Loucy (cell line): ENCODE measurements around the gene MST1.

ENCODE experiments used
- H2AFZ ChIP-seq: fragments of 200-600 bp; sonication (generic); 2 replicates; pipeline ENCODE4 v1.6.0; 2016; ENCODE audit warnings: antibody characterized with exemption, mild to moderate bottlenecking, low read length, moderate library complexity
- H3F3A ChIP-seq: fragments of 200-600 bp; 2 replicates; pipeline ENCODE4 v1.6.0; 2016; ENCODE audit warnings: antibody characterized with exemption, low read depth, mild to moderate bottlenecking
- H3K27me3 ChIP-seq: fragments of 200-600 bp; sonication (generic); 2 replicates; pipeline ENCODE4 v1.6.1; 2014; ENCODE audit warnings: low read length, mild to moderate bottlenecking; ENCODE audit not compliant: insufficient read depth, poor library complexity, severe bottlenecking
- H3K36me3 ChIP-seq: fragments of 200-600 bp; sonication (generic); 2 replicates; pipeline ENCODE4 v1.6.1; 2016; ENCODE audit warnings: low read length; ENCODE audit not compliant: insufficient read depth
- H3K4me1 ChIP-seq: fragments of 200-600 bp; sonication (generic); 2 replicates; pipeline ENCODE4 v1.5.1; 2014; ENCODE audit warnings: low read length, mild to moderate bottlenecking; ENCODE audit not compliant: insufficient read depth, poor library complexity, severe bottlenecking
- H3K4me2 ChIP-seq: fragments of 200-600 bp; sonication (generic); 2 replicates; pipeline ENCODE4 v1.6.0; 2014; ENCODE audit warnings: antibody characterized with exemption, low read length, low read depth, mild to moderate bottlenecking; ENCODE audit not compliant: poor library complexity, severe bottlenecking
- H3K4me3 ChIP-seq: fragments of 200-600 bp; sonication (generic); 2 replicates; pipeline ENCODE4 v1.5.1; 2014; ENCODE audit warnings: low read length, mild to moderate bottlenecking, mixed read lengths; ENCODE audit not compliant: poor library complexity, severe bottlenecking
- H3K79me2 ChIP-seq: fragments of 200-600 bp; sonication (generic); 2 replicates; pipeline ENCODE4 v1.6.1; 2014; ENCODE audit warnings: low read length; ENCODE audit not compliant: insufficient read depth
- H3K9ac ChIP-seq: fragments of 200-600 bp; sonication (generic); 2 replicates; pipeline ENCODE4 v1.6.0; 2014; ENCODE audit warnings: mild to moderate bottlenecking, low read depth, low read length, moderate library complexity; ENCODE audit not compliant: poor library complexity, severe bottlenecking
- H3K9me2 ChIP-seq: fragments of 200-600 bp; sonication (generic); replicated peaks from 2 replicates; pipeline ENCODE4 v1.6.1; 2016; ENCODE audit warnings: low read depth, low read length, mixed read lengths
- H3K9me3 ChIP-seq: fragments of 200-600 bp; sonication (generic); 2 replicates; pipeline ENCODE4 v1.6.1; 2014; ENCODE audit warnings: mild to moderate bottlenecking, antibody characterized with exemption, low read length, low read depth; ENCODE audit not compliant: insufficient read depth
- H4K20me1 ChIP-seq: fragments of 200-600 bp; sonication (generic); 2 replicates; pipeline ENCODE4 v1.6.0; 2014; ENCODE audit warnings: antibody characterized with exemption, low read length, mild to moderate bottlenecking; ENCODE audit not compliant: insufficient read depth, poor library complexity, severe bottlenecking
- CTCF ChIP-seq: fragments of 200-600 bp; sonication (generic); conservative IDR thresholded peaks from 2 replicates; pipeline ENCODE4 v1.5.1; 2014; ENCODE audit warnings: mild to moderate bottlenecking, antibody characterized with exemption, low read length
- EZH2phosphoT487 ChIP-seq: fragments of 200-600 bp; IDR thresholded peaks from 2 replicates; pipeline ENCODE4 v1.6.1; 2018; ENCODE audit warnings: antibody characterized with exemption, mild to moderate bottlenecking, moderate library complexity, borderline replicate concordance

MST1 gene

DNA sequence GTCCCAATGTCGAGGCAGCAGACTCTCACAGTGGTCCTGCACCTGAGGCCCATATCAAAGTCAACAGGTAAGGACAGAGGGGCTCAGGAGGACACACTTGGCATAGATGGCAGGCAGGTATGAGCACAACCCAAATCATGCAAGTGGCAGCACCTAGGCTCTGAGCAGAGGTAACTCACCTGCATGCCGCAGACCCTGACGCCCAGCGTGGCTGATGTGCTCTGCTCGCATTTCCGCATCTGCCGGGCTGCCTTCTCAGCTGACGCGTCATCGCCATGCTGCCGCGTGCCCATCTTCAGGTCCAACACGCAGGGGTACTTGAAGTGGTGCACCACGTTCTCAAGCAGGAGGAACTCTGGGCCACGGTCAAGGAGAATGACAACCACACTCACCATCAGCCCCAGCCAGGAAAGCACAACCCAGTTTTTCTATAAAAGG, 38.7 kb upstream of the MST1 start:
- Histone ChIP-seq H3K9me2 (no peaks in the 10 kb centered on the region), H2AFZ (no peak overlapping the region), H3K27me3 (no peaks in the 10 kb centered on the region), H3K9ac (no peak overlapping the region), H3K36me3 (peaks cover 40% of the 10 kb centered on the region; the same call in 1 of the 2 replicates), H3K4me2 (no peak overlapping the region), H3K9me3 (no peaks in the 10 kb centered on the region), H3F3A (no peaks in the 10 kb centered on the region), H3K4me3 (no peak overlapping the region), H3K79me2 (peaks cover 8% of the 10 kb centered on the region), H3K4me1 (peaks cover 11% of the 10 kb centered on the region), H4K20me1 (peaks cover 6% of the 10 kb centered on the region)
- TF ChIP-seq EZH2phosphoT487 (no peak), CTCF (no peak)

DNA sequence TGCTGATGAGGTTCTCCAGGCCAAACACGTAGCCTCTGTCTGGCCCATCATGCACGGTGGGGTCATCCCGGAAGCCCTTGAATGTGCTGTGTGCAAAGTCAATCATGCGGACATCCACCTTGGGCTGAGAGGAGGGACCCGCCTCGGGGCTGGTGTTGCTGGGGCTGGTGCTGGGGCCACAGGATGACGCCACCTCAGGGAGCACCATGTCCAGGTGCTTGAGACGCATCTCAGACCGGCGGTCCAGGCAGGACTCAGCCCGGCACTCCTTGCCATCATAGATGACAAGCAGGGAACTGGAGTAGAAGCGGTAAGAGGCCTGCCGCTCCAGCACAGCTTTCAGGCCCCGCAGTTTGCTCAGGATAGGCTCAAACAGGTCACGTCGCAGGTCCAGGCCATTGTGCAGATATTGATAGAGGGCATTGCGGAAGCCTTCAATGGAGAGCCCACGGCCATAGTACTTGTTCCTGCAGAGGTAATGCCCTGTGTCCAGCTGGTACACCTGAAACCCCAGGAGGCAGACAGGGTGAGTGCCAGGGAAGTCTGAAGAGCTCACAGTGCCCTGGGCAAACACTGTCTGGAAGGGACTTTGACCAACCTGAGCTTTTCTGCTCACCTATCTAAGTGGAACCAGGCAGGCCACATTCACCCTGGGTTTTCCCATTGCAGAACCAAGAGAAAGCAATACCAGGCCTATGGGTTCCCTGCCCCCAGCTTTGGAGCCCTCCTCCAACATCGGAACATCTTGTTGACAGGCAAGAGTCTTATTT, 38.1 kb upstream of the MST1 start:
- H4K20me1 ChIP-seq = peaks cover 12% of the 10 kb centered on the region
- no peaks in the 10 kb centered on the region for H3K9me2 ChIP-seq
- H3F3A ChIP-seq = no peaks in the 10 kb centered on the region
- H2AFZ ChIP-seq = no peak overlapping the region
- H3K9ac ChIP-seq = no peak overlapping the region
- TF ChIP-seq EZH2phosphoT487 (no peak), CTCF (no peak)
- peaks cover 35% of the 10 kb centered on the region; the same call in 1 of the 2 replicates for H3K36me3 ChIP-seq
- H3K27me3 ChIP-seq = no peaks in the 10 kb centered on the region
- peaks cover 17% of the 10 kb centered on the region for H3K4me1 ChIP-seq
- no peaks in the 10 kb centered on the region for H3K9me3 ChIP-seq
- H3K4me3 ChIP-seq = no peak overlapping the region
- no peak overlapping the region for H3K4me2 ChIP-seq
- H3K79me2 ChIP-seq = peaks cover 14% of the 10 kb centered on the region

- Histone ChIP-seq H3K27me3 (no peaks in the 10 kb centered on the region), H3K4me2 (no peak overlapping the region), H2AFZ (no peak overlapping the region), H3K4me3 (no peak overlapping the region), H4K20me1 (peaks cover 14% of the 10 kb centered on the region), H3K9me2 (no peaks in the 10 kb centered on the region), H3K36me3 (peaks cover 31% of the 10 kb centered on the region; the same call in 1 of the 2 replicates), H3K9ac (no peak overlapping the region), H3K4me1 (peaks cover 17% of the 10 kb centered on the region), H3F3A (no peaks in the 10 kb centered on the region), H3K79me2 (peaks cover 19% of the 10 kb centered on the region), H3K9me3 (no peaks in the 10 kb centered on the region)
- TF ChIP-seq CTCF = no peak
- no peak for TF ChIP-seq EZH2phosphoT487
Observed at GRCh38 chr3:49725906-49726681, 36.8 kb upstream of the MST1 start.
